ENCODE measurements around the gene GPC6.

GPC6 gene

GRCh38 chr13:93243375-93244063 lies 16.9 kb downstream of the GPC6 start:
- Histone ChIP-seq H3K27ac (ENCODE audit: low read depth, low read length) (no peak overlapping the region), H3K79me2 (ENCODE audit: control insufficient read depth, insufficient read depth, low read length) (peaks cover 54% of the 10 kb centered on the region), H3K4me2 (ENCODE audit: low read length) (no peak overlapping the region), H3K23ac (ENCODE audit: low read length) (no peak overlapping the region), H2BK5ac (ENCODE audit: low read length) (no peak overlapping the region), H4K5ac (ENCODE audit: low read length) (no peak overlapping the region), H2BK120ac (ENCODE audit: low read depth, low read length) (no peak overlapping the region), H3K27me3 (ENCODE audit: insufficient read depth, low read length, poor library complexity) (no peaks in the 10 kb centered on the region), H3K9ac (ENCODE audit: low read length) (no peak overlapping the region), H2AK5ac (ENCODE audit: low read length) (no peak overlapping the region), H3K4ac (ENCODE audit: low read depth, low read length) (no peak overlapping the region), H3K36me3 (ENCODE audit: control insufficient read depth, insufficient read depth, low read length) (no peaks in the 10 kb centered on the region), H2BK15ac (replicated peaks; ENCODE audit: low read depth) (no peak overlapping the region), H3K56ac (ENCODE audit: low read length) (no peak overlapping the region), H3K4me3 (ENCODE audit: low read length) (no peak overlapping the region), H3K79me1 (ENCODE audit: low read length) (peaks cover 22% of the 10 kb centered on the region), H4K8ac (ENCODE audit: low read depth, low read length) (no peak overlapping the region), H3K4me1 (ENCODE audit: control insufficient read depth, low read depth, low read length) (peaks cover 16% of the 10 kb centered on the region), H3K18ac (ENCODE audit: low read length) (no peak overlapping the region)
- WGBS (ENCODE audit: extremely low coverage, insufficient coverage, low lambda C conversion rate): no CpG with 5 or more reads among the region's 7 CpGs
- no peak for DNase-seq

- Histone ChIP-seq H3K79me2 (ENCODE audit: control insufficient read depth, insufficient read depth, low read length) (peaks cover 49% of the 10 kb centered on the region), H2BK15ac (replicated peaks; ENCODE audit: low read depth) (no peak overlapping the region), H3K56ac (ENCODE audit: low read length) (peak overlapping the region; percentile 19), H2AK5ac (ENCODE audit: low read length) (no peak overlapping the region), H4K8ac (ENCODE audit: low read depth, low read length) (no peak overlapping the region), H3K4me2 (ENCODE audit: low read length) (no peak overlapping the region), H3K79me1 (ENCODE audit: low read length) (peaks cover 20% of the 10 kb centered on the region), H3K23ac (ENCODE audit: low read length) (no peak overlapping the region), H3K4me1 (ENCODE audit: control insufficient read depth, low read depth, low read length) (peaks cover 16% of the 10 kb centered on the region), H2BK120ac (ENCODE audit: low read depth, low read length) (no peak overlapping the region), H3K27ac (ENCODE audit: low read depth, low read length) (no peak overlapping the region), H3K36me3 (ENCODE audit: control insufficient read depth, insufficient read depth, low read length) (no peaks in the 10 kb centered on the region), H3K4me3 (ENCODE audit: low read length) (no peak overlapping the region), H4K5ac (ENCODE audit: low read length) (no peak overlapping the region), H2BK5ac (ENCODE audit: low read length) (peak overlapping the region; percentile 2), H3K9ac (ENCODE audit: low read length) (peak overlapping the region; percentile 35), H3K18ac (ENCODE audit: low read length) (peak overlapping the region; percentile 92), H3K27me3 (ENCODE audit: insufficient read depth, low read length, poor library complexity) (no peaks in the 10 kb centered on the region), H3K4ac (ENCODE audit: low read depth, low read length) (no peak overlapping the region)
- no CpG with 5 or more reads among the region's 17 CpGs for WGBS (ENCODE audit: extremely low coverage, insufficient coverage, low lambda C conversion rate)
- DNase-seq: no peak
These were observed 17.7 kb downstream of the GPC6 start for GRCh38 chr13:93244141-93244917.

- Histone ChIP-seq H2AK5ac (ENCODE audit: low read length) (no peak overlapping the region), H3K4ac (ENCODE audit: low read depth, low read length) (no peak overlapping the region), H3K79me2 (ENCODE audit: control insufficient read depth, insufficient read depth, low read length) (peaks cover 50% of the 10 kb centered on the region), H3K9ac (ENCODE audit: low read length) (no peak overlapping the region), H3K18ac (ENCODE audit: low read length) (no peak overlapping the region), H4K8ac (ENCODE audit: low read depth, low read length) (no peak overlapping the region), H2BK15ac (replicated peaks; ENCODE audit: low read depth) (no peak overlapping the region), H3K27ac (ENCODE audit: low read depth, low read length) (no peak overlapping the region), H3K79me1 (ENCODE audit: low read length) (peaks cover 22% of the 10 kb centered on the region), H3K23ac (ENCODE audit: low read length) (no peak overlapping the region), H3K4me1 (ENCODE audit: control insufficient read depth, low read depth, low read length) (peaks cover 16% of the 10 kb centered on the region), H4K5ac (ENCODE audit: low read length) (no peak overlapping the region), H3K4me2 (ENCODE audit: low read length) (no peak overlapping the region), H3K4me3 (ENCODE audit: low read length) (no peak overlapping the region), H3K56ac (ENCODE audit: low read length) (no peak overlapping the region), H2BK120ac (ENCODE audit: low read depth, low read length) (no peak overlapping the region), H2BK5ac (ENCODE audit: low read length) (no peak overlapping the region), H3K27me3 (ENCODE audit: insufficient read depth, low read length, poor library complexity) (no peaks in the 10 kb centered on the region), H3K36me3 (ENCODE audit: control insufficient read depth, insufficient read depth, low read length) (no peaks in the 10 kb centered on the region)
- DNase-seq: no peak
- no CpG with 5 or more reads among the region's 1 CpG for WGBS (ENCODE audit: extremely low coverage, insufficient coverage, low lambda C conversion rate)
These were observed 18.3 kb downstream of the GPC6 start for GRCh38 chr13:93244918-93245280.

- DNase-seq: no peak
- Histone ChIP-seq H3K9ac (ENCODE audit: low read length) (no peak overlapping the region), H3K18ac (ENCODE audit: low read length) (no peak overlapping the region), H3K27me3 (ENCODE audit: insufficient read depth, low read length, poor library complexity) (no peaks in the 10 kb centered on the region), H3K36me3 (ENCODE audit: control insufficient read depth, insufficient read depth, low read length) (no peaks in the 10 kb centered on the region), H3K79me1 (ENCODE audit: low read length) (peaks cover 30% of the 10 kb centered on the region), H2BK5ac (ENCODE audit: low read length) (no peak overlapping the region), H4K5ac (ENCODE audit: low read length) (no peak overlapping the region), H3K4me1 (ENCODE audit: control insufficient read depth, low read depth, low read length) (peaks cover 16% of the 10 kb centered on the region), H2BK15ac (replicated peaks; ENCODE audit: low read depth) (no peak overlapping the region), H3K27ac (ENCODE audit: low read depth, low read length) (no peak overlapping the region), H2BK120ac (ENCODE audit: low read depth, low read length) (no peak overlapping the region), H4K8ac (ENCODE audit: low read depth, low read length) (no peak overlapping the region), H3K56ac (ENCODE audit: low read length) (no peak overlapping the region), H2AK5ac (ENCODE audit: low read length) (no peak overlapping the region), H3K4me3 (ENCODE audit: low read length) (no peak overlapping the region), H3K4me2 (ENCODE audit: low read length) (no peak overlapping the region), H3K79me2 (ENCODE audit: control insufficient read depth, insufficient read depth, low read length) (peaks cover 55% of the 10 kb centered on the region), H3K23ac (ENCODE audit: low read length) (no peak overlapping the region), H3K4ac (ENCODE audit: low read depth, low read length) (no peak overlapping the region)
- WGBS (ENCODE audit: extremely low coverage, insufficient coverage, low lambda C conversion rate): no CpG with 5 or more reads among the region's 1 CpG
These were observed 19.5 kb downstream of the GPC6 start for GRCh38 chr13:93246069-93246468.

GRCh38 chr13:93248627-93249047 lies 22.0 kb downstream of the GPC6 start:
- Histone ChIP-seq H3K9ac (ENCODE audit: low read length) (no peak overlapping the region), H2BK15ac (replicated peaks; ENCODE audit: low read depth) (no peak overlapping the region), H3K36me3 (ENCODE audit: control insufficient read depth, insufficient read depth, low read length) (no peaks in the 10 kb centered on the region), H3K56ac (ENCODE audit: low read length) (peak overlapping the region; percentile 25), H2BK120ac (ENCODE audit: low read depth, low read length) (no peak overlapping the region), H3K27me3 (ENCODE audit: insufficient read depth, low read length, poor library complexity) (no peaks in the 10 kb centered on the region), H4K5ac (ENCODE audit: low read length) (no peak overlapping the region), H3K79me2 (ENCODE audit: control insufficient read depth, insufficient read depth, low read length) (peaks cover 41% of the 10 kb centered on the region), H3K18ac (ENCODE audit: low read length) (no peak overlapping the region), H2AK5ac (ENCODE audit: low read length) (no peak overlapping the region), H4K8ac (ENCODE audit: low read depth, low read length) (no peak overlapping the region), H3K4ac (ENCODE audit: low read depth, low read length) (peak overlapping the region; percentile 3), H3K4me3 (ENCODE audit: low read length) (no peak overlapping the region), H2BK5ac (ENCODE audit: low read length) (no peak overlapping the region), H3K4me2 (ENCODE audit: low read length) (no peak overlapping the region), H3K27ac (ENCODE audit: low read depth, low read length) (no peak overlapping the region), H3K23ac (ENCODE audit: low read length) (no peak overlapping the region), H3K79me1 (ENCODE audit: low read length) (peaks cover 18% of the 10 kb centered on the region), H3K4me1 (ENCODE audit: control insufficient read depth, low read depth, low read length) (peaks cover 13% of the 10 kb centered on the region)
- peak; percentile 90 for DNase-seq
- WGBS (ENCODE audit: extremely low coverage, insufficient coverage, low lambda C conversion rate): no CpG with 5 or more reads among the region's 8 CpGs

All from mesendoderm (in vitro differentiated cells).